Measurements from ENCODE around the gene GABRA5. TPM values are rescaled to one million over a fixed set of nuclear protein-coding genes. Genes with fewer than 3 reads are reported as not detected.

GABRA5 gene
- total RNA-seq, 1 donor from 2014 or later = 0.21 TPM

DNA sequence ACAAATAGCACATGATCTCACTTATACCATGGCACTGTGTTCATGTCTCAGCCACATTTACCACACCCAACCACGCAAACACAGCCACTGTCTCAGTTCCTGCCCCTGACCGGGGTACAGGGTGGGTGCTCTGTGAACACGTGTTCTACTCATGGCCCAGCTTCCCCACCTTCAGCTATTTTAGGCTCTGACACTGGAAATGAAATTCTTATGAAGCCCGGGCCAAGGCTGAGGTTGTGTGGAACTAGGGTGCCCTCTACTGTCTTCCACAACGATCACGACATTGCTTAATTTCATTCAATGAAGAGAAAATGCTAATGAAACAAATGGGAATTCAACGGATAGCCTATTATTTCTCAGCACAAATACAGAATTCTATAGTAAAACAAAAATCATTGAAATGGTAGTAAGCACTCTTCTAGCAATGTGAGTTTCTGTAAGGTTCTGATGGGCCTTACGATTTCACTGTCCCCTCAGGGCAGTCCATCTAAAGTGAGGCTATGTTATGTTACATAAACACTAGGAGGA lies 2.1 kb upstream of the GABRA5 start:
- TF ChIP-seq, protein P1, sequence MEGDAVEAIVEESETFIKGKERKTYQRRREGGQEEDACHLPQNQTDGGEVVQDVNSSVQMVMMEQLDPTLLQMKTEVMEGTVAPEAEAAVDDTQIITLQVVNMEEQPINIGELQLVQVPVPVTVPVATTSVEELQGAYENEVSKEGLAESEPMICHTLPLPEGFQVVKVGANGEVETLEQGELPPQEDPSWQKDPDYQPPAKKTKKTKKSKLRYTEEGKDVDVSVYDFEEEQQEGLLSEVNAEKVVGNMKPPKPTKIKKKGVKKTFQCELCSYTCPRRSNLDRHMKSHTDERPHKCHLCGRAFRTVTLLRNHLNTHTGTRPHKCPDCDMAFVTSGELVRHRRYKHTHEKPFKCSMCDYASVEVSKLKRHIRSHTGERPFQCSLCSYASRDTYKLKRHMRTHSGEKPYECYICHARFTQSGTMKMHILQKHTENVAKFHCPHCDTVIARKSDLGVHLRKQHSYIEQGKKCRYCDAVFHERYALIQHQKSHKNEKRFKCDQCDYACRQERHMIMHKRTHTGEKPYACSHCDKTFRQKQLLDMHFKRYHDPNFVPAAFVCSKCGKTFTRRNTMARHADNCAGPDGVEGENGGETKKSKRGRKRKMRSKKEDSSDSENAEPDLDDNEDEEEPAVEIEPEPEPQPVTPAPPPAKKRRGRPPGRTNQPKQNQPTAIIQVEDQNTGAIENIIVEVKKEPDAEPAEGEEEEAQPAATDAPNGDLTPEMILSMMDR (IDR thresholded peaks at IDR 0.05; ENCODE audit: insufficient read depth, low read length, poor library complexity, severe bottlenecking) = peak; percentile 66
- DNase-seq (ENCODE audit: low read depth) = no peak
- no peaks in the 10 kb centered on the region for H3K36me3 ChIP-seq (ENCODE audit: control insufficient read depth, insufficient read depth, low read length)
- peaks cover 36% of the 10 kb centered on the region for H3K27me3 ChIP-seq (ENCODE audit: control insufficient read depth, insufficient read depth, low read length)
- no peak overlapping the region for H3K4me3 ChIP-seq (ENCODE audit: low read depth, low read length)

DNA sequence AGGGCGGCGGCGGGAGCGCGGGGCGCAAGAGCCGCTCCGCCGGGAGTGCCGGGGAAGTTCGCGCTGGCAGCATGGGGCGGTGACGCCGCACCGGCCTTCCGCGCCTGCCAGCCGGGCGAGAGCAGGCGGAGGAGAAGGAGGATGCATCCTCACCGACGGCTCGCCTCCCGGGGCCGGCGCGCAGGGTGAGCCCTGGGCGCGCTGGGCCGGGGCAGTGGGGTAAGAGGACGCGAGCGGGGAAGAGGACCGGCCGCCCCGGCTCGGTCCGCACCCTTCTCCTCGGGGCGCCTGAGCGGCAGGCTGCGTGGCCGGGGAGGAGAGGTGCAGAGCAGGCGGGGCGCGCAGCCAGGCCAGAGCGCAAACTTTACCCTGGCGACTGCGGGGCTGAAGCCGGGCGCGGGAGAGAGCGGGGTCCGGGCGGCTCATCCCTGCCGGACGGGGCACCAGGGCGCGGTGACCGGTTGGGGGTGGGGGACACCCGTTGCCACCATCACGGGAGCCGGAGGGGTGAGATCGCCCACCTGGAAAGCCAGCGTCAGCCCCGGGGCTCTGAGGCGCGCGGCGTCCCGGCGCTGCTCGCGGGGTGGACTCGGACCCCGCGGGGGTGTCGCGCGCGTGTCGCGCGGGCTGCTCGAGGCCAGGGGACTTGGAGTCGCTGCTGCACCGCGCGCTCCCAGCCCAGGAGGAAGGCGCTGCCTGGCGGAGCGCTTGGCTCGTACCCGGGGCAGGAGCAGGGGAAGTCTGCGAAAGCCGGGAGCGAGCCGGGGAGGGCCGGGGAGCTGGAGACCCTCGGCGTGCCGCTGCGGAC lies 542 bp downstream of the GABRA5 start:
- Histone ChIP-seq H3K27me3 (ENCODE audit: control insufficient read depth, insufficient read depth, low read length) (peaks cover 39% of the 10 kb centered on the region), H3K4me3 (ENCODE audit: low read depth, low read length) (no peak overlapping the region), H3K36me3 (ENCODE audit: control insufficient read depth, insufficient read depth, low read length) (no peaks in the 10 kb centered on the region)
- TF ChIP-seq, protein P1 (IDR thresholded peaks at IDR 0.05; ENCODE audit: insufficient read depth, low read length, poor library complexity, severe bottlenecking) = no peak
- no peak for DNase-seq (ENCODE audit: low read depth)

DNA sequence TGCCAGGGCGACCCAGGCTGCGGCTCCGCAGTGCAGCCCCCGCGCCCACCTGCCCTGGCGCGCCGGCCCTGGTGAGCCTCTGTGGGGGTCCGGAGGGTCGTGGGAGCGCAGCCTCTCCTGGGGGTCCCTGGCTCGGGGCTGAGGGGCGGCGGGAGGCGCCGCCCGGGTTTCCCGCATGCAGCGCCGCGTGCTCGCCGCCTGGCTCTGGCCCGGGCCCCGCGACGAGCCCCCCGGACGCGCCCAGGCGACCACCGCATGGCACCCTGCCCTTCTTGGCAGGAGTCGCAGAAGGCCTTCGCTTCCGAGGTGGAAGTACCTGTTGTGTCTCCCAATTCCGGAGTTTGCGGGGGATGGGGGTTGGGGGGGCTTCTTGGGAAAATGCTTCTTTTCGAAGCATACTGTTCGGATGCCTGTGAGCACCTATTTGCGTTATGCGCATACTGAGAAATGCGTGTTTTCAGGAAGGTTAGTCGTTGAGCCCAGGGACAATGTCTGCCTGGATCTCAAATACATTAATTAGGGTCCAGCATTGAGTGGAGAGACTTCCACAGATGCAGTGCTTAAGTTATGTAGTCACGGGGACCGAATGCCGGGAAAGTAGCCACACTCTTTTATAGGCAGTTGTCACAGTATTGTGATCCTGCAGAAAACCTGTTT lies 1.3 kb downstream of the GABRA5 start:
- Histone ChIP-seq H3K4me3 (ENCODE audit: low read depth, low read length) (no peak overlapping the region), H3K36me3 (ENCODE audit: control insufficient read depth, insufficient read depth, low read length) (no peaks in the 10 kb centered on the region), H3K27me3 (ENCODE audit: control insufficient read depth, insufficient read depth, low read length) (peaks cover 39% of the 10 kb centered on the region)
- no peak for DNase-seq (ENCODE audit: low read depth)
- TF ChIP-seq, protein P1 (IDR thresholded peaks at IDR 0.05; ENCODE audit: insufficient read depth, low read length, poor library complexity, severe bottlenecking) = no peak

DNA sequence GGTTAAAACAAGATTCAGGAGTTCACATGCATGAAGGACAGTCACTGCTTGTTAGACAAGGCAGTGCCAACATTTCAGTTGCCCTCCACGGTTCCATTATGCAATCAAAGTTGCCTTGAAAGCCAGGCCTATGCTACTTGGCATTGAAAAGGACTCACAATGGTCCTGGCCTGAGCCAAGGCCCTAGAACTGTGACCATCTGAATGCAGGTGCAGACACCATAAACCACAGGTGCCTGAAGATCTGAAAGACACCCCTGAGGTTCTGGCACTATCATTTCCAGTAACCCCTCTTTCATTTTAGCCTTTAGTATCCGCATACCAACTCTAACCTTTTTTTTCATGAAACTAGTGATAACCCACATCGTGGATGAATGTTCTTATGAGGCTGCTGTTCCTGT lies 2.8 kb downstream of the GABRA5 start:
- Histone ChIP-seq H3K4me3 (ENCODE audit: low read depth, low read length) (no peak overlapping the region), H3K27me3 (ENCODE audit: control insufficient read depth, insufficient read depth, low read length) (peaks cover 39% of the 10 kb centered on the region), H3K36me3 (ENCODE audit: control insufficient read depth, insufficient read depth, low read length) (no peaks in the 10 kb centered on the region)
- DNase-seq (ENCODE audit: low read depth) = no peak
- TF ChIP-seq, protein P1 (IDR thresholded peaks at IDR 0.05; ENCODE audit: insufficient read depth, low read length, poor library complexity, severe bottlenecking) = no peak

DNA sequence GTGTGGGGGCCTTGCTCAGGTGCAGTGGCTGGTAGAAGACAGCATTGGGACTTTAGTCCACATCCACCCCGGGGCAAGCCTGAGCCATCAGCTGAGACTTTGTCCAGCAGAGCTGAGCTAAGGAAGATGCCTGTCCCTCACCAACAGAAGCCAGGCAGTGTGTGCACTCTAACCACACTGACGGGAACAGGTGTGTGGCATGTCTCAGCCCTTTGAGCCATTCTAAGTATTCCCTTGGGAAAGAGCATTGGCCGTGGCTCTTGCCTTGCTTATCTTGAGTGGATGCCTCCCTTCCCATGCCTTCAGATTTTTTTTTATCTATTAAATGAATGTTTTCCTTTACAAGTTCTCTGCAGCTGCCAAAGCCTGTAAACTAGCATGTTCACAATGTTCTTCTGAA lies 3.5 kb downstream of the GABRA5 start:
- no peak for DNase-seq (ENCODE audit: low read depth)
- TF ChIP-seq, protein P1 (IDR thresholded peaks at IDR 0.05; ENCODE audit: insufficient read depth, low read length, poor library complexity, severe bottlenecking) = no peak

More for the DNA sequence above, 3.5 kb downstream of the GABRA5 start:
- H3K4me3 ChIP-seq (ENCODE audit: low read depth, low read length) = no peak overlapping the region
- H3K36me3 ChIP-seq (ENCODE audit: control insufficient read depth, insufficient read depth, low read length) = no peaks in the 10 kb centered on the region
- H3K27me3 ChIP-seq (ENCODE audit: control insufficient read depth, insufficient read depth, low read length) = peaks cover 39% of the 10 kb centered on the region
